IPS DF 6.9 (cell line): Measurements from ENCODE around the gene GNB5.
"Not testable (repeated sequence)": the region's sequence is repeated elsewhere in the genome, so short reads cannot be mapped to it uniquely, and the experiment has no call there.

Experiments
- DNase-seq: peaks from one replicate; pipeline ENCODE4 v3.0.0-alpha.2; 2013; ENCODE audit warnings: low read depth, low spot score
- H3K27ac ChIP-seq: one replicate; pipeline ENCODE4 v1.5.1; 2013; ENCODE audit warnings: low read length, control low read depth
- H3K27me3 ChIP-seq: 2 replicates; pipeline ENCODE4 v1.6.1; 2013; ENCODE audit warnings: mild to moderate bottlenecking, low read length; ENCODE audit not compliant: control insufficient read depth, insufficient read depth
- H3K36me3 ChIP-seq: 2 replicates; pipeline ENCODE4 v1.6.1; 2013; ENCODE audit warnings: low read length; ENCODE audit not compliant: control insufficient read depth, insufficient read depth
- H3K4me1 ChIP-seq: 2 replicates; pipeline ENCODE4 v1.6.1; 2013; ENCODE audit warnings: low read length; ENCODE audit not compliant: control insufficient read depth, insufficient read depth
- H3K4me3 ChIP-seq: 2 replicates; pipeline ENCODE4 v1.5.1; 2013; ENCODE audit warnings: mild to moderate bottlenecking, low read length
- H3K9me3 ChIP-seq: 2 replicates; pipeline ENCODE4 v1.6.1; 2013; ENCODE audit warnings: low read length, inconsistent platforms; ENCODE audit not compliant: control insufficient read depth, insufficient read depth
- WGBS: extraction: QIAGEN DNeasy Blood & Tissue Kit; methylation state at CpG from one replicate; pipeline ENCODE4 v1.1.7; 2013; ENCODE audit warnings: mixed read lengths, missing lambda C conversion rate; ENCODE audit not compliant: insufficient read length, insufficient coverage; 5-methylcytosine and 5-hydroxymethylcytosine counted together

Gene GNB5

GRCh38 chr15:52171807-52172206 lies 19.4 kb downstream of the GNB5 start:
- 0 out of 2 replicates have a peak, but pooled peaks cover 1% of the 10 kb centered on the region for H3K27me3 ChIP-seq
- no peaks in the 10 kb centered on the region for H3K36me3 ChIP-seq
- DNase-seq: no peak
- no peaks in the 10 kb centered on the region for H3K4me1 ChIP-seq
- H3K27ac ChIP-seq: no peak overlapping the region
- H3K9me3 ChIP-seq: no peaks in the 10 kb centered on the region
- no peak overlapping the region for H3K4me3 ChIP-seq
- WGBS: no CpG with 5 or more reads among the region's 1 CpG

- Histone ChIP-seq H3K27me3 (0 out of 2 replicates have a peak, but pooled peaks cover 1% of the 10 kb centered on the region), H3K4me1 (no peaks in the 10 kb centered on the region), H3K4me3 (no peak overlapping the region), H3K36me3 (no peaks in the 10 kb centered on the region), H3K9me3 (no peaks in the 10 kb centered on the region), H3K27ac (no peak overlapping the region)
- WGBS: no CpG with 5 or more reads among the region's 4 CpGs
- DNase-seq: no peak
These were observed 19.8 kb downstream of the GNB5 start for GRCh38 chr15:52171386-52171785.

- H3K27ac ChIP-seq: not testable (repeated sequence)
These were observed 21.0 kb downstream of the GNB5 start for GRCh38 chr15:52170199-52170598.

GRCh38 chr15:52165494-52166131 lies 25.6 kb downstream of the GNB5 start:
- no CpG with 5 or more reads among the region's 5 CpGs for WGBS
- not testable (repeated sequence) for H3K36me3 ChIP-seq, H3K4me3 ChIP-seq, H3K27ac ChIP-seq, DNase-seq, H3K27me3 ChIP-seq, H3K4me1 ChIP-seq, H3K9me3 ChIP-seq

More at GRCh38 chr15:52170199-52170598, 21.0 kb downstream of the GNB5 start:
- not testable (repeated sequence) for H3K4me1 ChIP-seq, H3K9me3 ChIP-seq, H3K36me3 ChIP-seq, H3K4me3 ChIP-seq, H3K27me3 ChIP-seq, DNase-seq
- WGBS: no CpG with 5 or more reads among the region's 3 CpGs

- Histone ChIP-seq H3K9me3 (no peaks in the 10 kb centered on the region), H3K27me3 (no peaks in the 10 kb centered on the region), H3K36me3 (no peaks in the 10 kb centered on the region), H3K4me3 (no peak overlapping the region), H3K4me1 (no peaks in the 10 kb centered on the region; the same call in 1 of the 2 replicates), H3K27ac (no peak overlapping the region)
- DNase-seq: no peak
- no CpG with 5 or more reads among the region's 2 CpGs for WGBS
These were observed 26.4 kb downstream of the GNB5 start for GRCh38 chr15:52164631-52165265.

- no peaks in the 10 kb centered on the region for H3K27me3 ChIP-seq
- H3K4me1 ChIP-seq: no peaks in the 10 kb centered on the region; the same call in 1 of the 2 replicates
- no peak overlapping the region for H3K27ac ChIP-seq
- no peaks in the 10 kb centered on the region for H3K36me3 ChIP-seq
- no peaks in the 10 kb centered on the region for H3K9me3 ChIP-seq
- no peak for DNase-seq
- H3K4me3 ChIP-seq: no peak overlapping the region
- no CpG with 5 or more reads among the region's 19 CpGs for WGBS
These were observed 27.6 kb downstream of the GNB5 start for GRCh38 chr15:52163321-52164190.

GRCh38 chr15:52162876-52163275 lies 28.3 kb downstream of the GNB5 start:
- Histone ChIP-seq H3K36me3 (no peaks in the 10 kb centered on the region), H3K9me3 (no peaks in the 10 kb centered on the region), H3K4me3 (no peak overlapping the region), H3K27me3 (no peaks in the 10 kb centered on the region), H3K4me1 (no peaks in the 10 kb centered on the region; the same call in 1 of the 2 replicates), H3K27ac (no peak overlapping the region)
- no CpG with 5 or more reads among the region's 22 CpGs for WGBS
- no peak for DNase-seq

- no peaks in the 10 kb centered on the region for H3K9me3 ChIP-seq
- H3K27ac ChIP-seq: no peak overlapping the region
- no peaks in the 10 kb centered on the region; the same call in 1 of the 2 replicates for H3K4me1 ChIP-seq
- no peaks in the 10 kb centered on the region for H3K36me3 ChIP-seq
- no peak for DNase-seq
- no peaks in the 10 kb centered on the region for H3K27me3 ChIP-seq
- H3K4me3 ChIP-seq: no peak overlapping the region
- no CpG with 5 or more reads among the region's 4 CpGs for WGBS
These were observed 28.9 kb downstream of the GNB5 start for GRCh38 chr15:52162260-52162659.

GRCh38 chr15:52161406-52161966 lies 29.7 kb downstream of the GNB5 start:
- Histone ChIP-seq H3K4me1 (no peaks in the 10 kb centered on the region; the same call in 1 of the 2 replicates), H3K36me3 (no peaks in the 10 kb centered on the region), H3K27ac (no peak overlapping the region), H3K4me3 (no peak overlapping the region), H3K27me3 (no peaks in the 10 kb centered on the region), H3K9me3 (no peaks in the 10 kb centered on the region)
- no CpG with 5 or more reads among the region's 13 CpGs for WGBS
- DNase-seq: no peak

GRCh38 chr15:52159645-52160044 lies 31.5 kb downstream of the GNB5 start:
- DNase-seq: no peak
- no peaks in the 10 kb centered on the region for H3K36me3 ChIP-seq
- no peak overlapping the region for H3K4me3 ChIP-seq
- H3K27me3 ChIP-seq: no peaks in the 10 kb centered on the region
- H3K9me3 ChIP-seq: no peaks in the 10 kb centered on the region
- WGBS: no CpG with 5 or more reads among the region's 3 CpGs
- no peaks in the 10 kb centered on the region; the same call in 1 of the 2 replicates for H3K4me1 ChIP-seq
- no peak overlapping the region for H3K27ac ChIP-seq
